Activated CD8-positive, alpha-beta memory T cell treated with anti-CD3 and anti-CD28 coated beads for 36 hours (primary cell): ENCODE results near the gene NIN. TPM values are rescaled to one million over a fixed set of nuclear protein-coding genes. Genes with fewer than 3 reads are reported as not detected.

ENCODE experiments used
- CTCF ChIA-PET: fragments of 350-600 bp; sonication (Branson Sonifier 250); formaldehyde crosslinking; loops from one replicate; lab custom pipeline; 2021; ENCODE audit warnings: antibody characterized with exemption; lab: Charles Lee
- POLR2A ChIA-PET: fragments of 350-600 bp; sonication (Branson Sonifier 250); formaldehyde crosslinking; loops from one replicate; lab custom pipeline; 2021; ENCODE audit warnings: antibody characterized with exemption; lab: Charles Lee
- total RNA-seq, 2 experiments: library from RNA; stranded (reverse); gene quantifications; one replicate each; pipeline ENCODE4 v1.2.3, GENCODE V29; 2021

NIN gene
- total RNA-seq, 2 experiments from 2014 or later = 72.6 to 73.6 TPM

DNA sequence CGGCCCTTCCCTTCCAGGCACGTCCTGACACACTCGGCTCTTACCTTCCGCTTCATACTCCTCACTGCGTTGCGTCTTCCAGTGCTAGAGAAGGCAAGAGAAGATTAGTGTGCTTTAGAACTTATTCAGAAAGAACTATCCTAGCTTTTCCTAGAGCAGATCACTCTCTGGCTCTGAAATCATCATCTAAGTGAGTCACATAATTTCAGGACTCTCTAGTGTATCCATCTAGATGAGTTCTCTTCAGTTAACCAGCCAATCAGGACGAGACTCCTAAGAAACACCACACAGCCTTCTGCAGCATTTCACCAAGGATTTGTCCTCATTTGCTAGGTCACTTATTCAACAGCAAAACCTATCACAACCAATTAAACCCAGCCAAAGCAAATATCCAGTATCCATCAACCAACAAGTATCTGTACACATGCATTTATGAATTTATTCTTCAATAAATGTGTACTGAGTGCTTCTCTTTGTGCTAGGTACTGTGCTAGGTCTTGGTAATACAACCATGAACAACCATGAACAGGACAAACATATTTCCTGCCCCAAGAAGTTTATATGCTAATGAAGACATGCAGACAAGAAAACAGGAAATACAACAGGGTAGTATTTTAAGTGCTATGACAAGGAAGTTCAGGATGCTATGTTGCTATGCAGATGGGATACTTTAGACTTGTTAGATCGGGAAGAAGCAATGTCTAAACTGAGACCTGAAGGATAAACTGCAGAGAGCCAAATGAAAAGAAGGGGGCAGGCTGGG lies 52.1 kb downstream of the NIN start:
- ChIA-PET CTCF (interaction anchor here (1.0 to 3.7 kb wide), 8 partner anchors 12 to 238 kb away, joined by 3 to 25 read pairs (median 8); no protein-coding TSS in a partner anchor), POLR2A (no interaction called here)

DNA sequence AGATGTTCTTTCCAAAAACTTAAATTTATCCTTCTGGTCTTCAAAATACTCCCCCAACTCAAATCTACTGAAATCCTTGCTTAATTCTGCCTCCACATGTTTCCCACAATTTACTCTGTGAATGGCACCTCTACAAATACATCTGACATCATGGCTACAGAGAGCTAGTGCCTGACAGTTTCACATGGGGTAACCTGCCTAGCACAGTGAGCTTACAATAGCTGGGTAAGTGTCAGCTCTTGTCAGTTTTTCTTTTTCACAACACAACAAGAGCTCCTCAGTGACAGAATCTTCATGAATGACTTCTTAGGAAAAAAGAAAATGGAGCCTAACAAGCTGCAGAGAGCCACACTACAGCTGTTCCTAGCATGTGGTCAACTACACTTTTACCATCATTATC lies 54.4 kb downstream of the NIN start:
- CTCF ChIA-PET = interaction anchor here (1.3 to 3.7 kb wide), 10 partner anchors 9 to 234 kb away, joined by 3 to 25 read pairs (median 6); no protein-coding TSS in a partner anchor
- POLR2A ChIA-PET = no interaction called here

DNA sequence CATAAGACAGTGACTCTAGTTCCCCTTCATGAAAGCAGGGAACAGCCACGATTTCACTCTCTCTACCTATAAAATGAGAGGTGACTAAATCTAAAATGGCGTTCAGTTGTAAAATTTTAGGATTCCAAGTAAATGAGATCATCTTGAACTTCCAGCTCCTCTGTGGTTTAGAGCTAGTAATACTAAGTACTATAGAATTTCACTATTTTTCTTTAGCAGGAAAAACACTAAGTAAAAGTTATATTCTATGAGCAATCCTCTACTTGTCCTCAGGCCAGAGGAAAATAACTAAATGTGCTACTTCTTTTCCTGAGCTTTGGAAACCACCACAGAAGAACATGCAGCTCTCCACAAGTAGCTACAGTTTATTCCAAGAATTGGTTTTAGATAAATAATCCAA lies 55.6 kb downstream of the NIN start:
- POLR2A ChIA-PET = no interaction called here
- CTCF ChIA-PET = interaction anchor here (1.3 to 3.7 kb wide), 7 partner anchors 10 to 233 kb away, joined by 3 to 25 read pairs (median 11); no protein-coding TSS in a partner anchor

DNA sequence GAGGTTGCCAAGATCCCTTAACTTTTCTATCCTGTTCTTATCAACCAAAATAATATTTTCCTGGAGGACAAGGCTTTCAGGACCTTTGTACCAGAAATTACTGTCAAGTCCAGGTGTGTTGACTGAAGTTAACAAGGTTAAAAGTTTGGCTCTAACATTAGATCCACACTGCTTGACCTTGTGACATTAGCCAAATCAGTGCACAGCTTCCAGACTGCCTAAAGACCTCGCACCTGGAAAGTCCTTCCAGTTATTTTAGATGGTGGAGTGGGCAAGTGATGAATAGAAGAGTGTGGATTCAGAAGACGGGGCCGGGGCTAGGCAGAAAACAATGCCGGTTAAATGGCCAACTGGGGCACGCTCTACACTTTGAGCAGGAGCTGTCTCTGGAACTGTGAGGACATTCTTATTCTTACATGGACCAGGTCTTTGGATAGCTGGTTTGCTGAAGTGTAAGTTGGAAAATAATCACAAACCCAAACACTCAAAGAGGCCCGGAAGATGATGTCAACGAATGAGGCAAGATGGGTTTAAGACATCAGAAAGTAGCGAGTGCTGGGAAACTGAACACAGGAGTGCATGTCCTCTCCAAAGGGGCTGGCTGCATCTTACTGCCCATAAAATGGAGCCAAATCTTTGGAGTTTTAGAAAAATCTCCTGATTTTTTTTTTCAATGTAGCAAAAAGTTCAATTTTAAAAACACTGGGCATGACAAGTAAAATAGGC lies 56.3 kb downstream of the NIN start:
- CTCF ChIA-PET = interaction anchor here (0.5 to 3.6 kb wide), 4 partner anchors 9 to 1075 kb away, joined by 3 to 15 read pairs (median 4); no protein-coding TSS in a partner anchor

DNA sequence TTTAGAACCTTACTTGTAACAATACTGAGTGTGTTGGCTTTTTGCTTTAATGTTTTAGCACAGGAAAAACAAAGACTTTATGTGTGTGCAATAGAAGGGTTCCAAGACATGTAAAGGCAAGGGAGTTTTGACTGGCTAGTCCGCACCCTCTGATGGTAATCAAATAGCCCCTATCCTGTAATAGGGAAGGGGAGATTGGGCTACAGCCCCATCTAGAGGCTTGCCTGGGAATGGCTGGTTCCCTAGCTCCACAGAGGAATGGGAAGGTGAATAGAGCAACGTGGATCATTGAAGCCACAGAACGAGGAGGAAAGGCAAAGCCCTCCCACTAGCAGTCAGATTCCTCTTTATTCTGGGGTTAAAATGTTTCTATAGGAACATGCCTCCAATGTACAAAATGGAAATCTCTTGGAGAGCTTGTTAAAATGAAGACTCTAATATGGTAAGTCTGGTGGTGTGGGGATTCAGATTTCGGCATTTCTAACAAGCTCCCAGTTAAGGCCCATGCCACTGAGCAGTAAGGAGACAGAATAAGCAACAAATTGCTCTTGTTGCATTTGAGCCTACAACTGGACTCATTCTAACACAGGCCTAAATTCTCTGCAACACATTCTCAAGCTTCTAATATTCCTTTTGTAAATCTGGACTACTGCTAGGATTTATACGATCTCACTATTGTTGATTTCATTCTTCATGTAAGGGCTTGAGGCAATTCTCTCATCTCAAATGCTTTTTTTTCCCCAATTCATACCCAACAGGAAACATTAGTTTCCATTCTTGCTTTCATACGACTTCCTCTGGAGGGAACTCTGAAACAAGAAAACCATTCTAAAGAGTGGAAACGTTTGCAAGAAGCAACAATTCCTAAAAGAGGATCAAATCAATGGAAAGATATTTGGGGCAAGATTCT lies 57.1 kb downstream of the NIN start:
- ChIA-PET POLR2A (interaction anchor here (0.9 kb wide), 1 partner anchor 154 kb away, joined by 3 read pairs; no protein-coding TSS in a partner anchor), CTCF (interaction anchor here (0.5 to 1.7 kb wide), 7 partner anchors 8 to 1074 kb away, joined by 3 to 5 read pairs (median 3); no protein-coding TSS in a partner anchor)

More for the DNA sequence above, 56.3 kb downstream of the NIN start:
- POLR2A ChIA-PET = interaction anchor here (0.9 kb wide), 1 partner anchor 155 kb away, joined by 3 read pairs; no protein-coding TSS in a partner anchor

DNA sequence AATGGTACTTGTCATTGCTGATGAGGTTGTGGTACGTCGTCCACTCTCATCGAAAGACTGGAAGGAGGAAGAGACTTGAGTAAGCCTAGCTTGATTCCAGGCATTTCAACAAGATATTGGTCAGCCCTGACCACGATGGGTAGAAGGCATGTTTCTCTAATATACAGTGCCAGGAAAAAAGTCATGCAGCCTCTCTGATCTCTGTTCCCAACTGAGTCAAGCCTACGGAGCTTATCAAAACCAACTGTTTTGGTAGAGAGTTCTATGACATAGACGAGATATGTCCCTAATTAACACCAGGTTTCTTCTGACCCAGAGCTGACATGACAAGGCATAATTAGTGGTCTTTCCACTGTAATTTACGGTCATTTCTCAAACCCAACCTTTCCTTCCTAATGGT lies 58.5 kb downstream of the NIN start:
- ChIA-PET CTCF (interaction anchor here (1.0 kb wide), 1 partner anchor 9 kb away, joined by 3 read pairs; no protein-coding TSS in a partner anchor), POLR2A (interaction anchor here (0.5 kb wide), 1 partner anchor 106 kb away, joined by 6 read pairs; no protein-coding TSS in a partner anchor)

DNA sequence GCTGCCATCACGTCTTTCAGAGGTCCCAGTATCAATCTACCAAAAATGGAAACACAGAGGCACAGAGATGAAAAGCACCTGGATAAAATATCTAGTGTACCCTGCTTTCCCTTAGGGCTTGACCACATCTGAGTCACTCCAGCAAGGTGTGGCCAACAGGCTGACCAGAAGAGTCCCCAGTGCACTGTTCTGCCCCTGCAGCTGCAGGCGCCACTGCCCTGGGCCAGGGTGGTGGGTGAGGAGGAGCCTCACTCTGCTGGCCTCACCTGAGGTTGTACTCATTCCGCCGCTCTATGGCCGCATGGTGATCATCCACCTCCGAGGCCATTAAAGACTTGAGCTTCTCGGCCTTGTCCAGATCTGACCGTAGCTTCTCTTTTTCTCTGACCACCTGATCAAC lies 60.4 kb downstream of the NIN start:
- POLR2A ChIA-PET = no interaction called here
- CTCF ChIA-PET = no interaction called here

DNA sequence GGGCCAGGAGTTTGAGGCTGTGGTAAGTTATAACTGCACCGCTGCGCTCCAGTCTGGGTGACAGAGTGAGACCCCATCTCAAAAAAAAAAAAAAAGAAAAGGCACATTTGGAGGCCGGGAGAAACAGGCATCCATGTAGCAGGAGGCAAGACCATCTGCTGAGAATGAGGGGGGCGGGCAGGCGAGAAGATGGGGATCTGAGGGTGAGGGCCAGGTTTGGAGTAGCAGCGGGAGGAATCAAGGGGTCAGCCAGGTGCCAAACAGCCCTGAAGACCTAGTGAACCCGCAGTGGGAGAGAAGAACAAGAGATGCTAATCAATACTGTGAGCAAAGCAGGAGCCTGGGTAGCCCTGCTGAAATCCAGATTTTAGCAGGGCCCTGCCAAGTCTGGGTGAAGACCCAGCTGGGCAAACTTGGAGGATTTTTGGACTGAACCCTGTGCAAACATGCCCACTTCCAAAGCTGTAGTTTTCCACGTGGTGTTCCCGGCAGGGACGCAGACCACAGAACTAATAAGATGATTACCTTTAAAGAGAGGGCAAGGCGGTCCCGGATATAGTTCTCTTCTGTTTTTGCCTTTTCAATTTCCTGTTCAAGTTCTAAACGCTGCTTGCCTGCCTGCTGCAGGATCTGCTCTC lies 61.0 kb downstream of the NIN start:
- ChIA-PET CTCF (no interaction called here), POLR2A (no interaction called here)

DNA sequence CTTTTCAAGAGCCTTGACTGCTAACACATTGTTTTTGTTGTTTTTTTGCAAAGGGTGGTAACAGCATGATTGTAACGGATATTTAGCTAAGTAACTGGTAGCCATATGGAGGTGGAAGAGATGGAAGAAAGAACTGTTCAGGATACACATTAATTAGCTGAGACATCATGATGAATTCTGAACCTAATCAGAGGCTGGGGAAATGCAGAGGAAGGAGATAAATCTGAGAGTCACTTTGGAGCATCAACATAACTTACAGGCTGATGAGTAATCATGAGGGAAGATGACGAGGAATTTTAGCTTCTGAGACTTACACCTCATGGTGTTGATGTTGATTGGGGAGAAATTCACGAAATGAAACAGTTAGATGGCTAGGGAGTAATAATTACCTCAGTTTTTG lies 62.3 kb downstream of the NIN start:
- POLR2A ChIA-PET = no interaction called here
- CTCF ChIA-PET = interaction anchor here (1.0 kb wide), 1 partner anchor 168 kb away, joined by 5 read pairs; no protein-coding TSS in a partner anchor

DNA sequence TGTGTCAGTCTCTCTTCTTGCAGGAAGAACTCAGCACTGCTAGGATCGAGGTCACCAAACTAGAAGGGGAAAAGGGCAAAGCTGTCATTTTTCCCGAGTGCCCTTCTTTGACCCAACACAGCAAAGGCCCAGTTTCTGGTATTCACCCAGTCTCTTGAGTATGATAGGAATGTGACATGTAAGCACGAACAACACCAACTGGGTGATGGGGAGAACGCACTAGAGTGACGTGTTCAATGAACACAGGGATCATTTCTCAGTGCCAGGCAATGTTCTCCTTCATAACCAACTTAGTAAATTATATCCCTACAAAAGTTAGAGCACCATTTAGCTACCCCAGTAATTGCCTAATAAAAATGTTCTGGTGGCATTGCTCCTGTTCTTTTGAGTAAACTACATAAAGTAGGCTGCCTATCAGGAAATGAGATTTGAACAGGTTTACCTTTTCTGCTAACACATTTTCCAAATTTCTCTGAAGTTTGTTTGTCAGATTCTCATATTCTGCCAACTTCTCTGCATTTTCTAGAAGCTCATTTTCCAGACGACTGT lies 64.5 kb downstream of the NIN start:
- ChIA-PET CTCF (interaction anchor here (0.8 to 1.3 kb wide), 4 partner anchors 11 to 42 kb away, joined by 3 to 6 read pairs (median 4); no protein-coding TSS in a partner anchor), POLR2A (no interaction called here)

DNA sequence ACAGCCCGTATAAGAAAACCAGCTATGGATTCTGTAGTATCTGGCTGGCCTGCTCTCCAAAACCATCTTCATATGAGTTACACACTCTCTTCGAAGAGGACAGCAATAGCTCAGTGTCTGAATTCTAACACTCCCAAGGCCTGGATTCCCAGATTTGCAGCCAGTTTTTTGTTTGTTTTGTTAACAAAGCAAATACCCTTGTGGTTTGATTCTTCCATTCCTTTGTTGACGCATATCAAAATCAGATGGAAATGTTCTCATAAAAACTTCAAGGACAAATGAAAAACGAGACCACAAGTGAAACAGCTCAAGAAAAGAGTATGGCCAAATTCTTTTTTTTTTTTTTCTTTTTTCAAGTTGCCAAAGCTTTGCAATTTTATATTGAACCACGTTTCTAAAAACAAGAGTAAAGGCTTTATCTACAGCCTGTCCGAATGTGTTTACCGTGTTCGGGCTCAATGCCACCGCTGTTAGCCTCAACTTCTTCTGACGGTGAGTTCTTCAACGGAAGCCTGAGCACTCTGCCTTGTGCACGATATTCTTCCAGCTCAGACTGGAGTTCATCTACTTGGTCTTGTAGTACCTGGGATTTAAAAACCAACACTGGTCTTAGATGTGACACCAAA lies 67.5 kb downstream of the NIN start:
- ChIA-PET CTCF (interaction anchor here (0.6 to 2.4 kb wide), 4 partner anchors 9 to 126 kb away, joined by 3 to 11 read pairs (median 4); no protein-coding TSS in a partner anchor), POLR2A (interaction anchor here (0.6 to 2.0 kb wide), 3 partner anchors 27 to 1789 kb away, joined by 3 to 24 read pairs (median 3); partner anchors contain the start of genes GPR137C and TXNDC16)

DNA sequence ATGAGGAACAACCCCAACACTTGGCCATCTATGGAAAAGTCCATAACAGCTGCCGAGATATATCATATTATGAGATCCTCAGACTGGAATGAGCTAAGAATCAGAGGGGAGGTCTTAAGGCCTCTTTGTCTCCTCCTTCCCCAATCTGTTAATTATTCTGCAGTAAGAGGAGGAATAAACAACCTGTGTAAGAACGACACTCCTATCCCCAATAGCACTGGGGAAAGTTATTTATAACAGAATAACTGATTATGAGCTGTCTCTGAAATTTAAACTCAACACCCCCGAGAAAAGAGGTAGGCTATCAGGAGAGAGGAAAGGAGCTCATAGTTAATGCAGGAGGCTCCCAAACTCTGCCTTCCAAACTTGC lies 68.0 kb downstream of the NIN start:
- ChIA-PET CTCF (interaction anchor here (0.6 to 2.4 kb wide), 4 partner anchors 10 to 126 kb away, joined by 3 to 11 read pairs (median 4); no protein-coding TSS in a partner anchor), POLR2A (interaction anchor here (1.3 to 2.0 kb wide), 4 partner anchors 22 to 48 kb away, joined by 3 to 24 read pairs (median 4); no protein-coding TSS in a partner anchor)

DNA sequence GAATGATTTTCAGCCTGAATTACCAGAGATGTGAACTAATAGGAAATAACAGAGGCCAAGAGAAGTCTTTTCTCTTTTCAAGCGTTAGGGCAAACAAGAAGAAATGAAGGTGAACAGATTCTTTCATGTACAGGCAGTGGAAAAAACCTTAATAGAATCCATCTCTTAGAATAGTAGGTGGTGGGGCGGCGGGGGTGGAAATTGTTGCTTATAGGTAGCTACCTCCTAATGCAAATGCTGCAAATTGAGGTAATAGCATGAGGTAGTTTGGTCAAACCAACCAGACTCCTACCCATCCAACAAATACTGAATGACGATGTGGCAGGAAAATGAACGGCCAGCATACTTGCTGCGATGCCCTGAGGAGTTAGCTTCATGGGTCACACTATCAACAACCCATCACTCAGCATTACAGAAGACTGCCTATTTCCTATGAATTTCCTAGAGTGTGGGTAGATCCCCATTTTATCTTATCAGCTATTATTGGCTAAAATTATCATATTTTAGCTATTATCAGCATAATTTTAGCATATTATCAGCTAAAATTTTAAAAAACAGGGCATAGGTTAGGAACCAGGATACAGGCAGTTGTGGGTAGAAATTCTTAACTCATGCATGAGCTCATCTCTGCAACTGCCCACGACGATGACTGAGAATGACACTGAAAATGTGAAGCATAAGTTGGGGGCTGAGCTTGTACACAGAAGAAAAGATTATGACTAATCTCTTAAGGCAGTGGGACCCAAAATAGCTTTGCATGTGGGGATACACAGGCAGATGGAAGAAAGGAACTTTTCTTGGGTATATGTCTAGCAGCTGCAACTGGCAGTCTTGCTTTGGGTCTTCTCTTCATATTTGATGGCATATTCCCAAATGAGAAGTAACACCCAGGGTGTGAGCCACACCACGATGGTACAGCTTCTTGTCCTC lies 68.7 kb downstream of the NIN start:
- POLR2A ChIA-PET = interaction anchor here (1.3 to 2.0 kb wide), 4 partner anchors 21 to 47 kb away, joined by 3 to 24 read pairs (median 4); no protein-coding TSS in a partner anchor
- CTCF ChIA-PET = interaction anchor here (0.6 to 2.4 kb wide), 4 partner anchors 11 to 125 kb away, joined by 3 to 11 read pairs (median 4); no protein-coding TSS in a partner anchor

DNA sequence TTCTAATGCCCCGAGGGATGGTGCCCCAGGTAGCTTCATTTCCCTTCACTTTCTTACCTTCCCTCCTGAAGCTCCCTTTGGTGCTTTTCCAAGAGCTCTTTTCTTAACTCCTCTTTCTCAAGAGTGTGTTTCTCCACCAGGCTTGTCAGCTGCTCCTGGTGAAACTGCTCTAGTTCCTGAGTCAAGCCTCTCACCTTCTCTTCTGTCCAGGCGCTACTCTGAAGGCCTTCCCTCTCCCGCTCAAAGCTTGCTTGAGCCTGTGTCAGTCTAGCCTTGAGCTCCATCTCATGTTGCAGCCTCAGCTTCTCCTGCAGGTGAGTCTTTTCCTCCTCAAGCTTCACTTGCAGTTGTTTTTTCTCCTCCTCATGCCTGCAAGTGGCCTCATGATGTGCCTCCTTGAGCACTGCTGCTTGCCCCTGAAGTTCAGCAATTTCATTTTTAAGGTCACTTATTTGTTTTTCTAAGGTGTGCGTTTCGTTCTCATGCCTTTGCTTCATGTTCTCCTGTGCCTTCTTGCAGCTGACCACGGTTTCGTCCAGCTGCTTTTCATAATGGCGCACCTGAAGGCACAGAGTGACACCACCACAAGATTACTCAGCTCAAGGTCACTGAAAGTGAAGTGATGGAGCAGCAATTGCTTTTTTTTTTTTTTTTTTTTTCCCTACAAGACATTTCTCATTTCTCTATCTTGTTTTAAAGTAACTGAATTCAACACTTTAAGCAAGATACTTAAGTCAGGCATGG lies 71.0 kb downstream of the NIN start:
- ChIA-PET CTCF (interaction anchor here (1.1 kb wide), 1 partner anchor 46 kb away, joined by 3 read pairs; no protein-coding TSS in a partner anchor), POLR2A (no interaction called here)

DNA sequence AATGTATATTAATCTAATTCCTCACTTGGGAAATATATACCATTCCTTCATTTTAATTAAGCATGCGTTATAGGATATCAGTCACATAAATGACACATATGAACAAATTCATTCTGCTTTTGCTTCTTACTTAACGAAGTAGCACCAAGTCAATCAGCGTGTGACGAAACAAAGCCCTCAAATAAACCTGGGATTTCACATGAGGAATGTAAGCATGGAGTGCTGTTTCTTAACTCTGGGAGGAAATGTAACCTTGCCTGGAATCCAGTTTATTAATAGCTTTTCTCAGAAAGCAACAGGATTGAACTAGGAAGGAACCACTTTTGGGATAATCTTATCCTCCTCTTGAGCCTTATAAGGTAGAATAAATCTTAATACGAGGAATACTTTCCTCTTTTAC lies 72.0 kb downstream of the NIN start:
- CTCF ChIA-PET = no interaction called here
- POLR2A ChIA-PET = no interaction called here
